Lower lobe of right lung (tissue), 2 donors: Measurements from ENCODE around the gene ATF3. TPM values are rescaled to one million over a fixed set of nuclear protein-coding genes. Genes with fewer than 3 reads are reported as not detected.

ENCODE experiments used
- ATAC-seq, 2 donors: fragments of 200-7000 bp; cut with Tn5 transposase; one replicate each; pipeline ENCODE4 v1.9.1; 2020 to 2022; ENCODE audit warnings: mild to moderate bottlenecking in 2 of 2, moderate library complexity in 2 of 2
- DNase-seq: peaks from one replicate; pipeline ENCODE4 v3.0.0-alpha.2; 2020
- H3K27ac ChIP-seq: fragments of 200-600 bp; one replicate; pipeline ENCODE4 v1.8.0; 2022
- H3K27me3 ChIP-seq: fragments of 200-600 bp; one replicate; pipeline ENCODE4 v1.8.0; 2022; ENCODE audit warnings: low read depth
- H3K36me3 ChIP-seq: fragments of 200-600 bp; one replicate; pipeline ENCODE4 v1.8.0; 2022; ENCODE audit warnings: mild to moderate bottlenecking
- H3K4me1 ChIP-seq: fragments of 200-600 bp; one replicate; pipeline ENCODE4 v1.8.0; 2022
- H3K4me3 ChIP-seq: fragments of 200-600 bp; one replicate; pipeline ENCODE4 v1.8.0; 2022; ENCODE audit warnings: mild to moderate bottlenecking
- H3K9me3 ChIP-seq: fragments of 200-600 bp; one replicate; pipeline ENCODE4 v1.8.0; 2022
- CTCF ChIP-seq: fragments of 200-600 bp; IDR thresholded peaks from one replicate; pipeline ENCODE4 v1.8.0; 2022; ENCODE audit warnings: antibody characterized with exemption, mild to moderate bottlenecking
- intact Hi-C: fragments of 100-400 bp; cut with DNase I; formaldehyde crosslinking; loops from one replicate; pipeline ENCODE4 v1.11.0; 2022
- total RNA-seq: library from RNA; stranded (reverse); fragmentation: NEBNext Ultra II Directional; extraction: Animal tissue kit (Norgen Biotek cat#: 25700); gene quantifications from one replicate; pipeline ENCODE4 v1.2.1, GENCODE V29; 2021
- donor health status: DM: no; HTN: yes; CAD: no; lungs with severe emphysema.

The ATF3 gene
- total RNA-seq, 1 donor from 2014 or later, result 25.8 TPM

DNA sequence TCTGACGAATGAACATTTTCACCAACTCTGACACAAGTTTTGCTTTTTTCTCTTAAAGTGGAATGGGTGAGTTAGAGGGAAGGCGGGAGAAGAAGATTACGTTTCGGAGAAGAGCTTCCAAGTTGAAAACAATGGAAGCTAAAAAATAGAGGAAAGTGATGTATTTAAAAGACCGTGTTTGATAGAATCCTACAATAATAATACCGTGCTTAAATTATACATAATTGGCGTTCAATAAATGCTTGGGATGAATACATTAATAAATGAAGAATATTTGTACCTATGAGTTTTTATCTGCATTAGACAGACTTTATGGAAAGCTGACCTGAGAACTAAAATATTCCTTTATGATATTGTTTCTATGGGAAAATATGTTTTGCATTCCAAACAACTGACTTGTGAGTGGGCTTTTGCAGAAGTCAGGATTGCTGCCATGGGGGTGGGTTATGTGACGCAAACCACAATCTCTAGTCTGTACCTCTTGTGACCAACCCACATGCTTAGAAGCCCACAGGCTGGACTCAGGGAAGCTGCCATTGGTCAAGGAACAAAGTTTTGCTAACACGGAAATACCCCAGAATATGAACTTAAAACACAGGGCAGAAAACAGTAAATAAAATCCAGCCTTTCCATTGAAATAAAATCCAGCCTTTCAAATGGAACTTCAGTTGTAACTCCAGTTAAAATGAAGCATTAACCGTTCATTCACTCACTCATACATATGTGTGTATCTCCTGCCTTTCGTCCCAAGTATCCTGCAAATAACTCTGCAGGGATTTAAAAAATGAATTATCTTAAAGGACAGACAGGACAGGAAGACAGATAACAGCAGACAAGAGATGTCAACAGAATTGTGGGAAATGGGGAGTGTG is 21.3 kb upstream of the ATF3 start:
- Histone ChIP-seq H3K4me3 (no peak overlapping the region), H3K4me1 (no peaks in the 10 kb centered on the region), H3K27ac (no peak overlapping the region), H3K27me3 (peaks cover 6% of the 10 kb centered on the region), H3K36me3 (no peaks in the 10 kb centered on the region), H3K9me3 (no peaks in the 10 kb centered on the region)
- DNase-seq (no peak), ATAC-seq (no peak)
- TF ChIP-seq CTCF, result no peak
- intact Hi-C loops, result no loop called here

DNA sequence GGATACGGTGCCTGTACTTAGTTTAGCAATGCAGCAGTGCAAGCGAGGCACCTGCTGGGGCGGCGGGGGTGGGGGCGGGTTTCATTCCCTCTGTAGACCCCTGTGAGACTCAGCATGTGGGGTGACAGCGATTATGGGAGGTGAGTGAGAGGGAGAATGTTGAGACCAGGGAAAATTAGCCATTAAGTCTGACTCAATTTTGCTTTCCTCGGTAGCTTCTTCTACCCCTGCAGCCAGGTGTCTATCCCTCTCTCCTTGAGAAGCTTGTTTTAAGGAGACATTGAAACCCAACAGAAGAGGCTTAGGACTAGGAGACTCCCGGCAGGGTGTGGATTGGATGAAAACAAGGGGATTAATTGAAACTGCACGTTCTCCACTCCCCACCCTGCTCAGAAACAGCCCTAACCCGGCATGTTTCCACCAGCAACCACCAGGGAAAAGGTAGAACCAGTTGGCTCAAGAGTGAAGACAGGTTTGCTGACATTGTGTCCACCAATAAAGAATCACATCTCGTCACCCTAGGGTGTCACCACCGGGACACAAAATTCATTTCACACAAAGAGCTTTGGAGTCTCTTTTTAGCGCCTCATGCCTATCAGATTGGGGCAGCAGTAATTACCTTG is 20.6 kb upstream of the ATF3 start:
- intact Hi-C loops, result no loop called here
- no peak for TF ChIP-seq CTCF
- Histone ChIP-seq H3K4me1 (no peaks in the 10 kb centered on the region), H3K9me3 (no peaks in the 10 kb centered on the region), H3K27ac (no peak overlapping the region), H3K4me3 (no peak overlapping the region), H3K27me3 (peaks cover 6% of the 10 kb centered on the region), H3K36me3 (no peaks in the 10 kb centered on the region)
- DNase-seq (no peak), ATAC-seq (no peak)

DNA sequence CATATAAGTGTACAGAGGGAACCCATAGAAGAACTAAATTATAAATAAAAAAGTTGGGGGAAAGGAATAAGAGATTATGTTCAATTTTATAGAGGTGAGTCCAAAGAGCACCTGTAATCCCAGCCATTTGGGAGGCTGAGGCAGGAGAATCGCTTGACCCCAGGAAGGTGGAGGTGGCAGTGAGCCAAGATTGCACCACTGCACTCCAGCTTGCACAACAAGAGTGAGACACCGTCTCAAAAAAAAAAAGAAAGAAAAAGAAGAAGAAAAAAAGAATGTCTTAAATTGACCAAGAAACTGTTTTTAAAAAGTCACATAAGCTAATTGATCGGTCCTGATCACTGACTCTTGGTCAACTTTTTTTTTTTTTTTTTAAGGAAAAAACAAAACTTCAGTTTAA is 19.1 kb upstream of the ATF3 start:
- no peaks in the 10 kb centered on the region for H3K36me3 ChIP-seq
- no peak for TF ChIP-seq CTCF
- no peak overlapping the region for H3K27ac ChIP-seq
- DNase-seq, result no peak
- no peak for ATAC-seq
- no peaks in the 10 kb centered on the region for H3K9me3 ChIP-seq
- H3K4me1 ChIP-seq, result no peaks in the 10 kb centered on the region
- H3K4me3 ChIP-seq, result no peak overlapping the region
- H3K27me3 ChIP-seq, result peaks cover 6% of the 10 kb centered on the region
- intact Hi-C loops, result no loop called here

DNA sequence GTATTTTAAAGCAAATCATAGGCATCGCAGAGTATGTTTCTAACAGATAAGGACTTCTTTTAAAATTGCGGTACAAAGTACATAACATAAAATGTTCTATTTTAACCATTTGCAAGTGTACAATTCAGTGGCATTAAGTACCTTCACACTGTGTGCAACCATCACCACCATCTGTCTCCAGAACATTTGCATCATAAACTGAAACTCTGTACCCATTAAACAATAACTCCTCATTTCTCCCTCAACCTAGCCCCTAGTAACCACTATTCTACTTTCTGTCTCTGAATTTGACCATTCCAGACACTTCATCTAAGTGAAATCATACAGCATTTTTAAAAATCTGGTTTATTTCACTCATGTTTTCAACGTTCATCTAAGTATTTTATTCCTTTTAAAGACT is 16.6 kb upstream of the ATF3 start:
- Histone ChIP-seq H3K27me3 (peaks cover under 1% of the 10 kb centered on the region), H3K9me3 (no peaks in the 10 kb centered on the region), H3K27ac (no peak overlapping the region), H3K36me3 (no peaks in the 10 kb centered on the region), H3K4me3 (no peak overlapping the region), H3K4me1 (peaks cover 9% of the 10 kb centered on the region)
- no peak for TF ChIP-seq CTCF
- no peak for ATAC-seq
- intact Hi-C loops, result no loop called here
- no peak for DNase-seq

DNA sequence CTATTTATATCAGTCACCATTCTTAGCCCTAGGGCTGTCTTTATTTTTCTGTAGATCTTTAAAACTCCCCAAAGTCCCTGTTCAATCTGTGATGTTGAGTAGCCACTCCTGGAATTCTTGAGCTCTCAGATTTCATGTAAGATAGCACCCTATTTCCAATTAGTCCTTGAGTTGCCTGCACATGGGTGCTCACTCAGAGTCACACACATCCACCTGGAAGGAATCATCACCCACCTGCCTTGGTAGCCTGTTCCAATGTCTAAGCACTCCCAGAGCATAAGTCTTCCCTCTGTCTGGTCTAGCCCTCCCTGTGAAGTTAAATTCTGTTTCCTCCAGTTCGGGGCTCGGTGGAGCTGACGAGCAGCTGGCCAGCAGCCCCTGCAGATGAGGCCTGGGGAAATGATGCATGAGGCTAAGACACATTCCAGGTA is 14.7 kb upstream of the ATF3 start:
- Histone ChIP-seq H3K4me1 (peaks cover 9% of the 10 kb centered on the region), H3K27me3 (no peaks in the 10 kb centered on the region), H3K9me3 (no peaks in the 10 kb centered on the region), H3K36me3 (no peaks in the 10 kb centered on the region), H3K4me3 (no peak overlapping the region), H3K27ac (no peak overlapping the region)
- intact Hi-C loops, result no loop called here
- ATAC-seq (no peak), DNase-seq (no peak)
- TF ChIP-seq CTCF, result no peak
